Measurements from ENCODE around the gene PLAC1.

PLAC1 gene

GRCh38 chrX:134679221-134679620, 20.9 kb upstream of the PLAC1 start:
- TF ChIP-seq MAX (IDR thresholded peaks at IDR 0.05) (no peak), CREB1 (IDR thresholded peaks at IDR 0.05; ENCODE audit: low read depth) (no peak), NFIC (IDR thresholded peaks at IDR 0.05) (no peak), FOXM1 (IDR thresholded peaks at IDR 0.05; ENCODE audit: borderline replicate concordance, low read depth) (no peak), USF1 (IDR thresholded peaks at IDR 0.05) (no peak), EGR1 (IDR thresholded peaks at IDR 0.05) (no peak), CEBPB (IDR thresholded peaks at IDR 0.05) (no peak), EP300 (IDR thresholded peaks at IDR 0.05; ENCODE audit: borderline replicate concordance) (no peak)
- TF ChIP-seq, protein P1, sequence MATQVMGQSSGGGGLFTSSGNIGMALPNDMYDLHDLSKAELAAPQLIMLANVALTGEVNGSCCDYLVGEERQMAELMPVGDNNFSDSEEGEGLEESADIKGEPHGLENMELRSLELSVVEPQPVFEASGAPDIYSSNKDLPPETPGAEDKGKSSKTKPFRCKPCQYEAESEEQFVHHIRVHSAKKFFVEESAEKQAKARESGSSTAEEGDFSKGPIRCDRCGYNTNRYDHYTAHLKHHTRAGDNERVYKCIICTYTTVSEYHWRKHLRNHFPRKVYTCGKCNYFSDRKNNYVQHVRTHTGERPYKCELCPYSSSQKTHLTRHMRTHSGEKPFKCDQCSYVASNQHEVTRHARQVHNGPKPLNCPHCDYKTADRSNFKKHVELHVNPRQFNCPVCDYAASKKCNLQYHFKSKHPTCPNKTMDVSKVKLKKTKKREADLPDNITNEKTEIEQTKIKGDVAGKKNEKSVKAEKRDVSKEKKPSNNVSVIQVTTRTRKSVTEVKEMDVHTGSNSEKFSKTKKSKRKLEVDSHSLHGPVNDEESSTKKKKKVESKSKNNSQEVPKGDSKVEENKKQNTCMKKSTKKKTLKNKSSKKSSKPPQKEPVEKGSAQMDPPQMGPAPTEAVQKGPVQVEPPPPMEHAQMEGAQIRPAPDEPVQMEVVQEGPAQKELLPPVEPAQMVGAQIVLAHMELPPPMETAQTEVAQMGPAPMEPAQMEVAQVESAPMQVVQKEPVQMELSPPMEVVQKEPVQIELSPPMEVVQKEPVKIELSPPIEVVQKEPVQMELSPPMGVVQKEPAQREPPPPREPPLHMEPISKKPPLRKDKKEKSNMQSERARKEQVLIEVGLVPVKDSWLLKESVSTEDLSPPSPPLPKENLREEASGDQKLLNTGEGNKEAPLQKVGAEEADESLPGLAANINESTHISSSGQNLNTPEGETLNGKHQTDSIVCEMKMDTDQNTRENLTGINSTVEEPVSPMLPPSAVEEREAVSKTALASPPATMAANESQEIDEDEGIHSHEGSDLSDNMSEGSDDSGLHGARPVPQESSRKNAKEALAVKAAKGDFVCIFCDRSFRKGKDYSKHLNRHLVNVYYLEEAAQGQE (IDR thresholded peaks at IDR 0.05; ENCODE audit: low read depth), result no peak

DNA sequence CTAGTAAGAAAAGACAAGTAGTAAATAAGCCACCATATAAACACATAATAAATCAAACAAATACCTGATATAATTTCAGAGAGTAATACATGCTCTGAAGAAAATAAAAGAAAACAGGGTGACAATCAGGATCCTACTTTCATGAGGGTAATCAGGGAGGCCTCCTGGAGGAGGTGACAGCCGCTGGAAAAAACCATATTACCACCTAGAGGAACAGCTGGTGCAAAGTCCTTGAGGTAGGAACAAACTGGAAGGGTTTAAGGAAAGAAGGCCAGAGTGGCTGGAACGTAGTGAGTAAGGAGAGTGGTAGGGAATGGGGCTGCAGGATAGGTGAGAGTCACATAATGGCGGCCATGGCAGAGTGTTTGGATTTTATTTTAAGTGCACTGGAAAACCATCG, 19.1 kb upstream of the PLAC1 start:
- no peak for TF ChIP-seq MAX (IDR thresholded peaks at IDR 0.05)

- TF ChIP-seq USF1 (IDR thresholded peaks at IDR 0.05) (no peak), EGR1 (IDR thresholded peaks at IDR 0.05) (no peak), EP300 (IDR thresholded peaks at IDR 0.05; ENCODE audit: borderline replicate concordance) (no peak), TEAD4 (IDR thresholded peaks at IDR 0.05) (no peak), TAF1 (IDR thresholded peaks at IDR 0.05; ENCODE audit: low read depth) (no peak), NFIC (IDR thresholded peaks at IDR 0.05) (no peak), FOXM1 (IDR thresholded peaks at IDR 0.05; ENCODE audit: borderline replicate concordance, low read depth) (no peak), YY1 (IDR thresholded peaks at IDR 0.05; ENCODE audit: low read depth) (no peak), MAX (IDR thresholded peaks at IDR 0.05) (no peak), RAD21 (IDR thresholded peaks at IDR 0.05; ENCODE audit: low read depth) (no peak), CEBPB (IDR thresholded peaks at IDR 0.05) (no peak), TCF12 (IDR thresholded peaks at IDR 0.05; ENCODE audit: low read depth) (no peak), ZBTB7A (IDR thresholded peaks at IDR 0.05; ENCODE audit: low read depth) (no peak), CREB1 (IDR thresholded peaks at IDR 0.05; ENCODE audit: low read depth) (no peak)
- TF ChIP-seq, protein P1 (IDR thresholded peaks at IDR 0.05; ENCODE audit: low read depth), result no peak
Measured at GRCh38 chrX:134676436-134676835, 18.2 kb upstream of the PLAC1 start.

DNA sequence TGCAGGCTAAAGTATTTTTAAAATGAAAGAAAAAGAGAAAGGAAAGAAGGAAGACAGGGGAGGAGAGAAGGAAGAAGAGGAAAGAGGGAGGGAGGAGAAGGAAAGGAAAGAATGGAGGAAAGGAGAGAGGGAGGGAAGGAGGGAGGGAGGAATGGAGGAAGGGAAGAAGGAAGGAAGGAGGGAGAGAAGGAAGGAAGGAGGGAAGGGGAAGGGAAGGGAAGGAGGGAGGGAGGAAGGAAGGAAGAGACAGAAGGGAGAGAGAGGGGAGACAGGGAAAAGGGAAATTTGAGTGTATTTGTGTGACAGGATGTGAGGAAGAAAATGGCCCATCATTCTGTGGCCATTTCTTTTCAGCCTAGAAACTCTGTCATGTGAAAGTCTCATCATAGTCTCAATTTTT, 14.9 kb upstream of the PLAC1 start:
- no peak for TF ChIP-seq EP300 (IDR thresholded peaks at IDR 0.05; ENCODE audit: borderline replicate concordance)
- TF ChIP-seq YY1 (IDR thresholded peaks at IDR 0.05; ENCODE audit: low read depth), result no peak

GRCh38 chrX:134672101-134672500, 13.8 kb upstream of the PLAC1 start:
- TF ChIP-seq EP300 (IDR thresholded peaks at IDR 0.05; ENCODE audit: borderline replicate concordance) (no peak), CEBPB (IDR thresholded peaks at IDR 0.05) (no peak), TAF1 (IDR thresholded peaks at IDR 0.05; ENCODE audit: low read depth) (no peak), CREB1 (IDR thresholded peaks at IDR 0.05; ENCODE audit: low read depth) (no peak), EGR1 (IDR thresholded peaks at IDR 0.05) (no peak), TCF12 (IDR thresholded peaks at IDR 0.05; ENCODE audit: low read depth) (no peak)

- no peak for TF ChIP-seq MAX (IDR thresholded peaks at IDR 0.05)
- no peak for TF ChIP-seq RAD21 (IDR thresholded peaks at IDR 0.05; ENCODE audit: low read depth)
- TF ChIP-seq NFIC (IDR thresholded peaks at IDR 0.05), result no peak
- no peak for TF ChIP-seq ZBTB7A (IDR thresholded peaks at IDR 0.05; ENCODE audit: low read depth)
- TF ChIP-seq EGR1 (IDR thresholded peaks at IDR 0.05), result no peak
- TF ChIP-seq CREB1 (IDR thresholded peaks at IDR 0.05; ENCODE audit: low read depth), result no peak
- TF ChIP-seq, protein P1 (IDR thresholded peaks at IDR 0.05; ENCODE audit: low read depth), result no peak
- no peak for TF ChIP-seq TAF1 (IDR thresholded peaks at IDR 0.05; ENCODE audit: low read depth)
- TF ChIP-seq YY1 (IDR thresholded peaks at IDR 0.05; ENCODE audit: low read depth), result no peak
- TF ChIP-seq TCF12 (IDR thresholded peaks at IDR 0.05; ENCODE audit: low read depth), result no peak
- no peak for TF ChIP-seq TEAD4 (IDR thresholded peaks at IDR 0.05)
- TF ChIP-seq USF1 (IDR thresholded peaks at IDR 0.05), result no peak
- no peak for TF ChIP-seq FOXM1 (IDR thresholded peaks at IDR 0.05; ENCODE audit: borderline replicate concordance, low read depth)
- no peak for TF ChIP-seq CEBPB (IDR thresholded peaks at IDR 0.05)
- no peak for TF ChIP-seq EP300 (IDR thresholded peaks at IDR 0.05; ENCODE audit: borderline replicate concordance)
Measured at GRCh38 chrX:134671294-134671693, 13.0 kb upstream of the PLAC1 start.

All from Ishikawa (cell line).